Upper lobe of right lung (tissue), 1 donor: ENCODE measurements around the gene CTAG1A. TPM values are rescaled to one million over a fixed set of nuclear protein-coding genes. Genes with fewer than 3 reads are reported as not detected.
A peak's percentile ranks its signal among the peaks of the same experiment; 100 is the strongest.
"Not testable (repeated sequence)": the region's sequence is repeated elsewhere in the genome, so short reads cannot be mapped to it uniquely, and the experiment has no call there.

ENCODE experiments used
- ATAC-seq: fragments of 200-7000 bp; cut with Tn5 transposase; one replicate; pipeline ENCODE4 v1.9.1; 2020; ENCODE audit warnings: mild to moderate bottlenecking, moderate library complexity
- DNase-seq: peaks from one replicate; pipeline ENCODE4 v3.0.0-alpha.2; 2020
- H3K27ac ChIP-seq: fragments of 200-600 bp; one replicate; pipeline ENCODE4 v1.8.0; 2022
- H3K27me3 ChIP-seq: fragments of 200-600 bp; one replicate; pipeline ENCODE4 v1.8.0; 2022; ENCODE audit warnings: mild to moderate bottlenecking
- H3K36me3 ChIP-seq: fragments of 200-600 bp; one replicate; pipeline ENCODE4 v1.8.0; 2022
- H3K4me1 ChIP-seq: fragments of 200-600 bp; one replicate; pipeline ENCODE4 v1.8.0; 2022
- H3K4me3 ChIP-seq: fragments of 200-600 bp; one replicate; pipeline ENCODE4 v1.8.0; 2022; ENCODE audit warnings: mild to moderate bottlenecking
- H3K9me3 ChIP-seq: fragments of 200-600 bp; one replicate; pipeline ENCODE4 v1.8.0; 2022
- intact Hi-C: fragments of 100-400 bp; cut with DNase I; formaldehyde crosslinking; loops from one replicate; pipeline ENCODE4 v1.11.0; 2022
- total RNA-seq: library from RNA; stranded (reverse); fragmentation: NEBNext Ultra II Directional; extraction: Animal tissue kit (Norgen Biotek cat#: 25700); gene quantifications from one replicate; pipeline ENCODE4 v1.2.1, GENCODE V29; 2021
- TF ChIP-seq, protein P1 (sequence below): fragments of 200-600 bp; IDR thresholded peaks from one replicate; pipeline ENCODE4 v1.8.0; 2022; ENCODE audit warnings: antibody characterized with exemption
- donor health status: DM: no; HTN: yes; CAD: no; lungs with severe emphysema.

Gene CTAG1A
- total RNA-seq, 1 donor from 2014 or later = not detected

DNA sequence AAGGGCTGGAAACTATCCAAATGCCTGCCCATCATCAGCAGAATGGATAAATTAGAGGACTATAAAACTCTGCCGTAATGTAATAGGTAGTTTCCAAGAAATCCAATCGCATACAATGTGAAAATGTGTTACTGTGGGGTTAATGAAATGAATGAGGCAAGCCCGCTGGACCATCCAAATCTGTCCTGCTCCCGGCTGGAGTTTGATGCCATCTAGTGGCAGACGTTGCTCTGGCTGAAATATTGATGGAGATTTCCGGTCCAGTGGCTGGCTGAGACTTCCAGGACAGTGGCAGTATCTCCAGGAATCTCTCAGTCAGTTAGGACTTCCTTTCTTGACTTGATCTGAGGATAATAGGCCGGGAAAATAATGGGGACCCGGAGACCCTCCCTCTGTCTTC lies 1.9 kb upstream of the CTAG1A start:
- H3K4me3 ChIP-seq, H3K36me3 ChIP-seq, H3K27ac ChIP-seq, H3K4me1 ChIP-seq, DNase-seq, intact Hi-C loops, H3K27me3 ChIP-seq, H3K9me3 ChIP-seq: not testable (repeated sequence)
- peak; percentile 76 for ATAC-seq

DNA sequence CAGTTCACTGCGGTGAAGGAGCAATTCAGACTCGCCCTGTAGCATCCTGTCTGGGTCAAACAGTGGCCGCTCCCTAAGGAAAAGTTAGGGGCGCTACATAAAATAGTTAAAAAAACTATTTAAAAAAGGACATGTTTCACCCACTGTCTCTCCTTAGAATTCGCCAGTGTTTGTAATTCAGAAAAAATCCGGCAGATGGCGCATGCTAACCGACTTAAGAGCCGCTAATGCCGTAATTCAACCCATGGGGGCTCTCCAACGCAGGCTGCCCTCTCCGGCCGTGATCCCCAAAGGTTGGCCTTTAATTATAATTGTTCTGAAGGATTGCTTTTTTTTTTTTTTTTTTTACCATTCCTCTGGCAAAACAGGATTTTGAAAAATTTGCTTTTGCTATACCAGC lies 5.5 kb downstream of the CTAG1A start:
- DNase-seq, H3K36me3 ChIP-seq, H3K27ac ChIP-seq, intact Hi-C loops, H3K4me3 ChIP-seq, ATAC-seq, H3K27me3 ChIP-seq, H3K9me3 ChIP-seq, H3K4me1 ChIP-seq: not testable (repeated sequence)

DNA sequence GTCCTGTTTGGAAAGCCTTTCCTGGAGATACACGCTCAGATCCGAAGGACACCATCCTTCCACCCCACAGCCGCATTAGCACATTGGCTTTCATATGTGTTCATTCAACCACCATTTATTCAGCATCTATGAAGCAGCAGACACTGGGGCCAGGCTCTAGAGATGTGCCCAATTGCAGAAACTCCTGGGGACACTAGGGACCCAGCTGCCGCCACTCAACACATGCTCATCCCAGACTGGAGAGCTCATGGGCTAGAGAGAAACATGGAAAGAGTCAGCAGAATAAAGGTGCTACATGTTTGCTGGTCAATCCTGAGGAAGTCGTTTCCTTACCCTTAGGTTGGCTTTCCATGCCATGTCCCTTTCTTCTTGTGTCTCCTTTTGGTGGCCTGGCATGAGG lies 7.6 kb downstream of the CTAG1A start:
- no peaks in the 10 kb centered on the region for H3K36me3 ChIP-seq
- no peak for DNase-seq
- H3K27ac ChIP-seq = no peak overlapping the region
- no peaks in the 10 kb centered on the region for H3K27me3 ChIP-seq
- H3K4me3 ChIP-seq = no peak overlapping the region
- intact Hi-C loops = no loop called here
- ATAC-seq = no peak
- H3K4me1 ChIP-seq = no peaks in the 10 kb centered on the region
- H3K9me3 ChIP-seq = no peaks in the 10 kb centered on the region
- TF ChIP-seq, protein P1, sequence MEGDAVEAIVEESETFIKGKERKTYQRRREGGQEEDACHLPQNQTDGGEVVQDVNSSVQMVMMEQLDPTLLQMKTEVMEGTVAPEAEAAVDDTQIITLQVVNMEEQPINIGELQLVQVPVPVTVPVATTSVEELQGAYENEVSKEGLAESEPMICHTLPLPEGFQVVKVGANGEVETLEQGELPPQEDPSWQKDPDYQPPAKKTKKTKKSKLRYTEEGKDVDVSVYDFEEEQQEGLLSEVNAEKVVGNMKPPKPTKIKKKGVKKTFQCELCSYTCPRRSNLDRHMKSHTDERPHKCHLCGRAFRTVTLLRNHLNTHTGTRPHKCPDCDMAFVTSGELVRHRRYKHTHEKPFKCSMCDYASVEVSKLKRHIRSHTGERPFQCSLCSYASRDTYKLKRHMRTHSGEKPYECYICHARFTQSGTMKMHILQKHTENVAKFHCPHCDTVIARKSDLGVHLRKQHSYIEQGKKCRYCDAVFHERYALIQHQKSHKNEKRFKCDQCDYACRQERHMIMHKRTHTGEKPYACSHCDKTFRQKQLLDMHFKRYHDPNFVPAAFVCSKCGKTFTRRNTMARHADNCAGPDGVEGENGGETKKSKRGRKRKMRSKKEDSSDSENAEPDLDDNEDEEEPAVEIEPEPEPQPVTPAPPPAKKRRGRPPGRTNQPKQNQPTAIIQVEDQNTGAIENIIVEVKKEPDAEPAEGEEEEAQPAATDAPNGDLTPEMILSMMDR = no peak

DNA sequence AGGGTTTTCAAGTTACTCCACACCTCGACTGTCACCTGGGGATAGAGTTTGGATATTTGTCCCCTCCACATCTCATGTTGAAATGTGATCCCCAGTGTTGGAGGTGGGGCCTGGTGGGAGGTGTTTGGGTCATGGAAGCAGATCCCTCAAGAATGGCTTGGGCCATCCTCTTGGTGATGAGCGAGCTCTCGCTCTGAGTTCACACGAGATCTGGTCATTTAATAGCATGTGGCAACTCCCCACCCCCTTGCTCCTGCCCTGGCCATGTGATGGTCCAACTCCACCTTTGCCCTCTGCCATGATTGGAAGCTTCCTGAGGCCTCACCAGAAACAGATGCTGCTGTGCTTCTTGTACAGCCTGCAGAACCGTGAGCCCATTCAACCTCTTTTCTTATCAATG lies 8.3 kb downstream of the CTAG1A start:
- intact Hi-C loops = no loop called here
- no peaks in the 10 kb centered on the region for H3K4me1 ChIP-seq
- no peaks in the 10 kb centered on the region for H3K36me3 ChIP-seq
- H3K9me3 ChIP-seq = no peaks in the 10 kb centered on the region
- TF ChIP-seq, protein P1 = no peak
- DNase-seq (no peak), ATAC-seq (no peak)
- no peaks in the 10 kb centered on the region for H3K27me3 ChIP-seq
- no peak overlapping the region for H3K27ac ChIP-seq
- H3K4me3 ChIP-seq = no peak overlapping the region

DNA sequence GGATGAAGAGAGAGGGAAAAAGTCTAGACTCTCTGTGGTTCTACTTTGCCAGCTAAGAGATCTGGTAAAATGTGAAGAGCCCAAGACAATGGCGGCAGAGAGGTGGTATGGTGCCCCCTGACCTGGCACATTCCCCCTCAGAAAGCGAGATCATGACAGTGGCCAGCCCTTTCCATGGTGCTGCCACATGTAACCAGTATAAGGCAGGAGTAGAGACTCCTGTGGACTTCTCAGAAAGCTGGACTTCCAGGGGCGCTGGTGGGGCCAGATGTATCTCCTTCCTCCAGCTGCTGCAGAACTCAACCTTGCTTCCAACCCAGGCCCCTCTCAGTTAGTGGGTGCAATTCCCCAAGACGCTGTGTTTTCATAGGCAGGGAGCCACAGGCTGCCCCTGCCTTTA lies 9.6 kb downstream of the CTAG1A start:
- no peak for ATAC-seq
- Histone ChIP-seq H3K9me3 (no peaks in the 10 kb centered on the region), H3K4me1 (no peaks in the 10 kb centered on the region), H3K27me3 (no peaks in the 10 kb centered on the region), H3K36me3 (no peaks in the 10 kb centered on the region), H3K4me3 (no peak overlapping the region), H3K27ac (no peak overlapping the region)
- TF ChIP-seq, protein P1 = no peak
- intact Hi-C loops = no loop called here
- no peak for DNase-seq

DNA sequence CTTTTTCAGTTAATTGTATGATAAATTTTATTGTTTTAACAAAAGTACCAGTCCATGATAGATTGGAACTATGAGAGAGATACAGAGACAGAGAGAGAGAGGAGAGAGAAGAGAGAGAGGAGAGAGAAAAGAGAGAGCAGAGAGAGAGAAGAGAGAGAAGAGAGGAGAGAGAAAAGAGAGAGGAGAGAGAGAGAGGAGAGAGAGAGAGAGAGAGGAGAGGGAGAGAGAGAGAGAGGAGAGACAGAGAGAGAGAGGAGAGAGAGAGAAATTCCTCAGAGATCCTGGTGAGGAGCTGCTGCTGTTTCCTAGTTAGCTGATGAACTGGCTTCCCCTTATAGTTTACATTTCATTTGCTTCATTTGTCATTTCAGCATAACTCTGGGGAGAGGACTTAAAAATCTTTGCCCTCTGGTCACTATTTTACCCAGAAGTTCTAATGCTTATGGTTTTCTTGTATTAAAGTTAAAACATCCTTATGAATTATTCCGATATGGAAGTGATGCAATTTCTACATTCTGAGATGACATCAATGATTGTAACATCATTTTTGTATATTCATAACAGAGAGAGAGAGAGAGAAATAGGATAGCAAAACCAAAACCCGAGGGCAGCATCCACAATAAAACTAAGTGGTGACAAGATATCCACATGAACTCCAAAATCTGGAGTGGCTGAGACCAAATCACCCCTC lies 10.8 kb downstream of the CTAG1A start:
- Histone ChIP-seq H3K27ac (no peak overlapping the region), H3K9me3 (no peaks in the 10 kb centered on the region)

More for the DNA sequence above, 10.8 kb downstream of the CTAG1A start:
- DNase-seq (no peak), ATAC-seq (no peak)
- TF ChIP-seq, protein P1 = no peak
- intact Hi-C loops = no loop called here
- Histone ChIP-seq H3K27me3 (no peaks in the 10 kb centered on the region), H3K4me1 (no peaks in the 10 kb centered on the region), H3K4me3 (no peak overlapping the region), H3K36me3 (no peaks in the 10 kb centered on the region)
